Spleen (tissue), 11 donors: ENCODE results near the gene GMDS. TPM values are rescaled to one million over a fixed set of nuclear protein-coding genes. Genes with fewer than 3 reads are reported as not detected.

Experiments used
- DNase-seq: peaks from one replicate; pipeline ENCODE4 v3.0.0-alpha.2; 2020
- H3K27ac ChIP-seq, 8 donors: fragments of 200-600 bp; sonication (generic) in 7 of 8; 1 replicate in 4 of 8; 2 replicates in 4 of 8; pipeline versions ENCODE4 v1.5.0 to v1.8.0; 2016 to 2021; ENCODE audit warnings: inconsistent platforms in 4 of 8, mild to moderate bottlenecking in 4 of 8, moderate library complexity in 1 of 8
- H3K27me3 ChIP-seq, 7 donors: fragments of 200-600 bp; sonication (generic) in 6 of 7; replicated peaks in 1 of 7; 1 replicate in 4 of 7; 2 replicates in 3 of 7; pipeline versions ENCODE4 v1.5.0 to v1.8.0; 2016 to 2021; ENCODE audit warnings: inconsistent platforms in 3 of 7, mild to moderate bottlenecking in 1 of 7
- H3K36me3 ChIP-seq, 6 donors: fragments of 200-600 bp; sonication (generic) in 5 of 6; 1 replicate in 4 of 6; 2 replicates in 2 of 6; pipeline versions ENCODE4 v1.5.0 to v1.8.0; 2016 to 2021; ENCODE audit warnings: inconsistent platforms in 2 of 6
- H3K4me1 ChIP-seq, 6 donors: fragments of 200-600 bp; sonication (generic) in 5 of 6; 1 replicate in 3 of 6; 2 replicates in 3 of 6; pipeline versions ENCODE4 v1.5.0 to v1.8.0; 2016 to 2021; ENCODE audit warnings: inconsistent platforms in 3 of 6
- H3K4me3 ChIP-seq, 8 donors: fragments of 200-600 bp; sonication (generic) in 7 of 8; 1 replicate in 4 of 8; 2 replicates in 4 of 8; pipeline versions ENCODE4 v1.5.0 to v1.8.0; 2016 to 2021; ENCODE audit warnings: inconsistent platforms in 4 of 8, mild to moderate bottlenecking in 4 of 8, moderate library complexity in 2 of 8
- H3K9me3 ChIP-seq, 8 donors: fragments of 200-600 bp; sonication (generic) in 7 of 8; 1 replicate in 4 of 8; 2 replicates in 4 of 8; pipeline versions ENCODE4 v1.5.0 to v1.8.0; 2016 to 2021; ENCODE audit warnings: inconsistent platforms in 4 of 8
- CTCF ChIP-seq, 11 experiments: fragments of 200-600 bp in 7 of 11; fragments of 450-650 bp in 4 of 11; sonication (generic) in 4 of 11; IDR thresholded peaks in 8 of 11; conservative IDR thresholded peaks in 3 of 11; 1 replicate in 7 of 11; 2 replicates in 4 of 11; pipeline versions ENCODE4 v1.4.0 to v1.8.0; 2016 to 2021; ENCODE audit warnings: antibody characterized with exemption in 11 of 11, inconsistent platforms in 4 of 11, mild to moderate bottlenecking in 1 of 11
- POLR2A ChIP-seq, 3 donors: fragments of 450-650 bp; IDR thresholded peaks; one replicate each; pipeline ENCODE4 v1.5.1; 2017; ENCODE audit warnings: antibody characterized with exemption in 3 of 3, mild to moderate bottlenecking in 1 of 3
- POLR2AphosphoS5 ChIP-seq, 3 donors: sonication (generic); formaldehyde crosslinking; IDR thresholded peaks; one replicate each; pipeline ENCODE4 v1.5.1; 2017; ENCODE audit warnings: antibody characterized with exemption in 3 of 3
- WGBS, 5 donors: extraction: QIAGEN DNeasy Blood & Tissue Kit in 3 of 5; methylation state at CpG; one replicate each; pipeline versions ENCODE4 v1.1.5 to v1.1.7; 2013 to 2018; 5-methylcytosine and 5-hydroxymethylcytosine counted together
- intact Hi-C: fragments of 100-400 bp; cut with DNase I; formaldehyde crosslinking; loops from one replicate; pipeline ENCODE4 v1.15.0; 2023; ENCODE audit warnings: low total_unique reads
- polyA plus RNA-seq, 3 donors: library from polyadenylated mRNA; stranded (reverse); fragments of 200-250 nt; gene quantifications; one replicate each; pipeline ENCODE4 v1.2.1, GENCODE V29; 2013
- total RNA-seq, 7 donors: library from RNA; depleted of rRNA in 3 of 7; stranded (reverse); fragments of >200 nt in 3 of 7; fragmentation: NEBNext Ultra II Directional in 4 of 7; extraction: Animal tissue kit (Norgen Biotek cat#: 25700) in 4 of 7; gene quantifications; one replicate each; pipeline versions ENCODE4 v1.1.0 to v1.2.1, GENCODE V29; 2016 to 2021
- donor health status: healthy with polysubstance abuse.
- donor health status: DM: no; HTN: no; CAD: no; lungs with moderate emphysema.
- donor health status: DM: no; HTN: no; CAD: no.
- donor health status: Bipolar disorder and iron deficiency.
- donor health status: healthy.
- donor health status: DM: no; HTN: no; CAD: no.
- donor health status: DM: yes; HTN: yes; CAD: no.

The GMDS gene
- total and polyA plus RNA-seq, 10 donors: 9.1 to 30.8 (median 17.7) TPM

- no peak for TF ChIP-seq POLR2AphosphoS5 (IDR thresholded peaks at IDR 0.05)
- TF ChIP-seq CTCF (IDR thresholded peaks at IDR 0.05 in 8 of 11, conservative IDR thresholded peaks at IDR 0.05 in 3 of 11): no peak
- no peak for TF ChIP-seq POLR2A (IDR thresholded peaks at IDR 0.05)
- Histone ChIP-seq H3K27ac (no peak overlapping the region), H3K36me3 (no peaks in the 10 kb centered on the region), H3K4me1 (peaks cover 0 to 6% (median 0%) of the 10 kb centered on the region in 6 donors), H3K4me3 (no peak overlapping the region), H3K27me3 (no peaks in the 10 kb centered on the region), H3K9me3 (peaks cover 0 to 13% (median 6%) of the 10 kb centered on the region in 8 donors)
- WGBS, 5 donors: 85 to 91% (median 88%) methylated on average over 8 of the region's 8 CpGs
- intact Hi-C loops: no loop called here
- DNase-seq: no peak
Observed at GRCh38 chr6:1850121-1850839, 395.1 kb downstream of the GMDS start.

GRCh38 chr6:1849691-1850090 lies 395.7 kb downstream of the GMDS start:
- Histone ChIP-seq H3K4me3 (no peak overlapping the region), H3K9me3 (peaks cover 0 to 14% (median 6%) of the 10 kb centered on the region in 8 donors), H3K27ac (no peak overlapping the region), H3K4me1 (peaks cover 0 to 6% (median 0%) of the 10 kb centered on the region in 6 donors), H3K36me3 (no peaks in the 10 kb centered on the region), H3K27me3 (no peaks in the 10 kb centered on the region)
- intact Hi-C loops: loop anchor here (10.0 kb wide), 1 partner anchor 125 kb away; no protein-coding TSS in a partner anchor
- TF ChIP-seq POLR2AphosphoS5 (IDR thresholded peaks at IDR 0.05) (no peak), CTCF (IDR thresholded peaks at IDR 0.05 in 8 of 11, conservative IDR thresholded peaks at IDR 0.05 in 3 of 11) (no peak), POLR2A (IDR thresholded peaks at IDR 0.05) (no peak)
- 38 to 59% (median 44%) methylated on average over 5 of the region's 5 CpGs for WGBS, 5 donors
- no peak for DNase-seq

DNA sequence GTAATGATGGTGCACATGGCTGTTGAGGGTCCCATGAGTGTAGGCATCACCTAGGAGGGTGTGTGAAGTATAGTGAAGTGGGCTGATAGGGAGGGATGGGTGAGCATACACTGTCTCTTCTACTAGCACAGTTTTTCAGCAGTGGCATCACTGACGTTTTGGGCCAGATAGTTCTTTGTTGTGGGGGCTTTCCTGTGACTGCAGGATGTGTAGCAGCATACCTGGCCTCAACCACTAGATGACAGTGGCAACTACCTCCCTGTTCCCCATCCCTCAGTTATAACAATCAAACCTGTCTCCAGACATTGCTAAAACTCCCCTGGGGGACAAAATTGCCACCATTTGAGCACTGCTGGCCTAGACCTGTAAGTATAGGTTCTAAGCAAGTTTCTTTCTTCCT lies 396.7 kb downstream of the GMDS start:
- H3K27me3 ChIP-seq: no peaks in the 10 kb centered on the region

More for the DNA sequence above, 396.7 kb downstream of the GMDS start:
- Histone ChIP-seq H3K27ac (no peak overlapping the region), H3K9me3 (peaks cover 0 to 14% (median 6%) of the 10 kb centered on the region in 8 donors), H3K36me3 (no peaks in the 10 kb centered on the region), H3K4me1 (peaks cover 0 to 6% (median 0%) of the 10 kb centered on the region in 6 donors), H3K4me3 (no peak overlapping the region)
- no peak for DNase-seq
- TF ChIP-seq POLR2AphosphoS5 (IDR thresholded peaks at IDR 0.05): no peak
- TF ChIP-seq POLR2A (IDR thresholded peaks at IDR 0.05): no peak
- TF ChIP-seq CTCF (IDR thresholded peaks at IDR 0.05 in 8 of 11, conservative IDR thresholded peaks at IDR 0.05 in 3 of 11): no peak
- intact Hi-C loops: loop anchor here (10.0 kb wide), 1 partner anchor 126 kb away; no protein-coding TSS in a partner anchor
- 44 to 80% (median 68%) methylated on average over 1 of the region's 1 CpG for whole genome bisulfite sequencing, 5 donors
